Astrocyte of the spinal cord (primary cell): Measurements from ENCODE around the gene USH2A.

Experiments
- DNase-seq: peaks from one replicate; pipeline ENCODE4 v3.0.0; 2011; ENCODE audit warnings: low read depth, low spot score
- H3K4me3 ChIP-seq: 2 replicates; pipeline ENCODE4 v1.5.1; 2011; ENCODE audit warnings: low read depth, mild to moderate bottlenecking, low read length, moderate library complexity
- in situ Hi-C: cut with HindIII; loops from 2 replicates; pipeline ENCODE4 v1.10.0; 2017; ENCODE audit warnings: low sequenced_read_pairs
- TF ChIP-seq, protein P1 (sequence below): IDR thresholded peaks from 2 replicates; pipeline ENCODE4 v1.5.1; 2012; ENCODE audit warnings: low read depth, mild to moderate bottlenecking, low read length, inconsistent platforms

USH2A gene

DNA sequence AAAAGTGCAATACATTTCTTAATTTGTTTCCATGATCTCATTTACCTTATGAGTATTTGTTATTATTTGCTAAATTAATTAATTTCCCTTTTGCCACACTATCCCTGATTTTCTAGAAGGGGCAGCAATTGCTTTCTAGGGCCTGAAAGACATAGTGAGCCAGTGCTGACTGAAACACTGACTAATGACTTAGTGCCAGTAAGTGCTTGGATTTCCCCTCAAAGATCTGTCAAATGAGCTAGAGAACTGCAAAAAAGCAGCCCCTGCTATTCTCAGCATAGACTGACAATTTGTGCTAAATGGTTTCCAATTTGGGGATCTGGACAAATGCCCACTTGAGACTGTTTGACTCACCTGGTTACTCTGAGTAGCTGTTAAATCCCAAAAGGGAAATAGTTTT, 35.6 kb upstream of the USH2A start:
- H3K4me3 ChIP-seq: no peak overlapping the region
- in situ Hi-C loops: no loop called here
- TF ChIP-seq, protein P1, sequence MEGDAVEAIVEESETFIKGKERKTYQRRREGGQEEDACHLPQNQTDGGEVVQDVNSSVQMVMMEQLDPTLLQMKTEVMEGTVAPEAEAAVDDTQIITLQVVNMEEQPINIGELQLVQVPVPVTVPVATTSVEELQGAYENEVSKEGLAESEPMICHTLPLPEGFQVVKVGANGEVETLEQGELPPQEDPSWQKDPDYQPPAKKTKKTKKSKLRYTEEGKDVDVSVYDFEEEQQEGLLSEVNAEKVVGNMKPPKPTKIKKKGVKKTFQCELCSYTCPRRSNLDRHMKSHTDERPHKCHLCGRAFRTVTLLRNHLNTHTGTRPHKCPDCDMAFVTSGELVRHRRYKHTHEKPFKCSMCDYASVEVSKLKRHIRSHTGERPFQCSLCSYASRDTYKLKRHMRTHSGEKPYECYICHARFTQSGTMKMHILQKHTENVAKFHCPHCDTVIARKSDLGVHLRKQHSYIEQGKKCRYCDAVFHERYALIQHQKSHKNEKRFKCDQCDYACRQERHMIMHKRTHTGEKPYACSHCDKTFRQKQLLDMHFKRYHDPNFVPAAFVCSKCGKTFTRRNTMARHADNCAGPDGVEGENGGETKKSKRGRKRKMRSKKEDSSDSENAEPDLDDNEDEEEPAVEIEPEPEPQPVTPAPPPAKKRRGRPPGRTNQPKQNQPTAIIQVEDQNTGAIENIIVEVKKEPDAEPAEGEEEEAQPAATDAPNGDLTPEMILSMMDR: no peak
- DNase-seq: peak; percentile 3

- in situ Hi-C loops: no loop called here
- no peak overlapping the region for H3K4me3 ChIP-seq
- DNase-seq: peak; percentile 63
- TF ChIP-seq, protein P1: no peak
Measured at GRCh38 chr1:216457356-216457755, 34.1 kb upstream of the USH2A start.

- in situ Hi-C loops: no loop called here
- no peak overlapping the region for H3K4me3 ChIP-seq
- TF ChIP-seq, protein P1: no peak
- peak; percentile 92 for DNase-seq
Measured at GRCh38 chr1:216456682-216457081, 33.4 kb upstream of the USH2A start.

DNA sequence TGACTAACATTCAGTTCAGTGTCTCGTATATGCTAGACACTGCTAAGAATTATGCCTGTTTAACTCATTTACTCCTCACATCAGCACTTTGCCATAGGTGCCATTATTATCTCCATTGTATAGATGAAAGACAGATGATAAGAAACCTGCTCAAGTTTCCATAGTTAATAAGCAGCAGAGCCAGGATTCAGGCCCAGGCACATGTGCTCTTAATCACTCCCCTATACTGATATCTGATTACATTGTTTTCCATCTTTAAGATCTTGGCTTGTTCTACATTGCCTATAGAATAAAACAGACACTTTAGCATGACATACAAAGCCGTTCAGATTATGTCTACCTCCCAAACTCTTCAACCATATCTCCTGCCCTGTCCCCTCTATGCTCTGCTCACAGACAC, 30.5 kb upstream of the USH2A start:
- no peak for DNase-seq
- H3K4me3 ChIP-seq: no peak overlapping the region
- TF ChIP-seq, protein P1: no peak
- in situ Hi-C loops: no loop called here

GRCh38 chr1:216450227-216450626, 27.0 kb upstream of the USH2A start:
- no peak overlapping the region for H3K4me3 ChIP-seq
- in situ Hi-C loops: no loop called here
- TF ChIP-seq, protein P1: no peak

DNA sequence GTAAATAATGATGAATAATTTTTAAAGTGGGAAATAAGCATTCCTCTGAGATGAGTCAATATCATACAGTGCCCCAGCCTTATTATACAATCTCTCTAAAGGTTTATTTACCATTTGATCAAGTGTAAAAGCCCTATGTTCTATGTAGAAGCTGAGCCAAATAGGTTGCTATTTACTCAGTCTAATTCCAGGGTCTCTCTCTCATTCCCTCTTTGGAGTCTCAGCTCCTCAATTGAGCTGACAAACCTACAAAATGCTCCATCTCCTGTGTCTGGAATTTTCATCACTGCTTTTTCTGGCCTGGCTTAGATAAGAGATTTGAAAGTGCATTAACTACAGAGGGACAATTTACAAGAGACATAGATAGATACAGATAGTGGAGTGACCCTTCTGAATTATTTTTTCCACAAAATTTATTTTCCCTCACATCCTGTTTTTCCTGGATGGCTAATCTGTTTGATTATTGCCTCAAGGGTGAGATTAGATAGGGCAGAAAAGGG, 24.8 kb upstream of the USH2A start:
- TF ChIP-seq, protein P1: no peak
- in situ Hi-C loops: no loop called here
- H3K4me3 ChIP-seq: no peak overlapping the region
- DNase-seq: peak; percentile 28

More at GRCh38 chr1:216450227-216450626, 27.0 kb upstream of the USH2A start:
- peak; percentile 7 for DNase-seq

- TF ChIP-seq, protein P1: no peak
- in situ Hi-C loops: no loop called here
- H3K4me3 ChIP-seq: no peak overlapping the region
- DNase-seq: no peak
Measured at GRCh38 chr1:216437603-216438002, 14.4 kb upstream of the USH2A start.
